Activated CD8-positive, alpha-beta T cell treated with anti-CD3 and anti-CD28 coated beads for 36 hours (primary cell): ENCODE data around the gene ARHGAP12. TPM values are rescaled to one million over a fixed set of nuclear protein-coding genes. Genes with fewer than 3 reads are reported as not detected.

Source experiments
- ATAC-seq: fragments of 200-7000 bp; cut with Tn5 transposase; one replicate; pipeline ENCODE4 v1.10.0; 2021; ENCODE audit warnings: mild to moderate bottlenecking, moderate library complexity
- CTCF ChIA-PET: fragments of 350-600 bp; sonication (Branson Sonifier 250); formaldehyde crosslinking; loops from one replicate; lab custom pipeline; 2021; ENCODE audit warnings: antibody characterized with exemption; lab: Charles Lee
- POLR2A ChIA-PET: fragments of 350-600 bp; sonication (Branson Sonifier 250); formaldehyde crosslinking; loops from one replicate; lab custom pipeline; 2021; ENCODE audit warnings: antibody characterized with exemption; lab: Charles Lee
- DNase-seq: peaks from one replicate; pipeline ENCODE4 v3.0.0-alpha.2; 2020
- H3K27ac Mint-ChIP-seq: one replicate; pipeline ENCODE4 v1.8.0; 2021; ENCODE audit warnings: mild to moderate bottlenecking, mixed read lengths
- H3K27me3 Mint-ChIP-seq: one replicate; pipeline ENCODE4 v1.8.0; 2021; ENCODE audit warnings: mixed read lengths
- H3K36me3 Mint-ChIP-seq: one replicate; pipeline ENCODE4 v1.8.0; 2021; ENCODE audit warnings: low read depth, mixed read lengths
- H3K4me1 Mint-ChIP-seq: one replicate; pipeline ENCODE4 v1.8.0; 2021; ENCODE audit warnings: low read depth, mixed read lengths
- H3K4me3 Mint-ChIP-seq: one replicate; pipeline ENCODE4 v1.8.0; 2021; ENCODE audit warnings: mild to moderate bottlenecking, moderate library complexity, mixed read lengths
- H3K9me3 Mint-ChIP-seq: one replicate; pipeline ENCODE4 v1.8.0; 2021; ENCODE audit warnings: mixed read lengths
- intact Hi-C: fragments of 100-400 bp; cut with micrococcal nuclease; formaldehyde crosslinking; loops from one replicate; pipeline ENCODE4 v1.10.0; 2022
- total RNA-seq, 2 experiments: library from RNA; stranded (reverse); gene quantifications; one replicate each; pipeline ENCODE4 v1.2.3, GENCODE V29; 2021
- TF ChIP-seq, protein P1 (sequence below): fragments of 200-600 bp; IDR thresholded peaks from one replicate; pipeline ENCODE4 v1.8.0; 2022; ENCODE audit warnings: antibody characterized with exemption, mild to moderate bottlenecking

The ARHGAP12 gene
- total RNA-seq, 2 experiments from 2014 or later = 4.0 to 4.3 TPM

GRCh38 chr10:31954410-31955191 is 26.0 kb upstream of the ARHGAP12 start:
- H3K4me3 Mint-ChIP-seq = no peak overlapping the region
- ATAC-seq = no peak
- intact Hi-C loops = no loop called here

DNA sequence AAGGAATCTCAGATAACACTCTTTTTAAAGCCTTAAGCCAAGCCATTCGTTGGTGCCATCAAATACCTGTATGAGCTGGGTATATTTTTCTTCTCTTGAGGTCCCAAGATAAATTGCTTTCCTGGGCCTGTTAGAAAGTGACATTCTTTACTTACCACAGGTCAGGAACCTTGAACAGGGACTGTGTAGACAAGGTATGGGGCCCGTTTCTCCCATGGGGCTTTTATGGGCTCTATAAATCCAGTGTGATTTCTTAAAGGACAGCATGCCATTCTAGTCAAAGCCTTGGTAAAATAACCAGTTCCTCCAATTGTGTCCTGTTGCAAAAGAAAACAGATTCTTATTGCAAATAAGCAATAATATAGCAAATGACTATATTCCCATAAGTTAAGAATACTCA is 24.8 kb upstream of the ARHGAP12 start:
- ATAC-seq = no peak
- no peak for DNase-seq
- no peak overlapping the region for H3K27ac Mint-ChIP-seq
- peaks cover 4% of the 10 kb centered on the region for H3K36me3 Mint-ChIP-seq
- ChIA-PET POLR2A (no interaction called here), CTCF (interaction anchor here (1.1 kb wide), 1 partner anchor 37 kb away, joined by 3 read pairs; no protein-coding TSS in a partner anchor)
- H3K27me3 Mint-ChIP-seq = no peaks in the 10 kb centered on the region
- intact Hi-C loops = no loop called here
- no peak overlapping the region for H3K4me3 Mint-ChIP-seq
- peaks cover 12% of the 10 kb centered on the region for H3K9me3 Mint-ChIP-seq
- peaks cover 9% of the 10 kb centered on the region for H3K4me1 Mint-ChIP-seq
- TF ChIP-seq, protein P1, sequence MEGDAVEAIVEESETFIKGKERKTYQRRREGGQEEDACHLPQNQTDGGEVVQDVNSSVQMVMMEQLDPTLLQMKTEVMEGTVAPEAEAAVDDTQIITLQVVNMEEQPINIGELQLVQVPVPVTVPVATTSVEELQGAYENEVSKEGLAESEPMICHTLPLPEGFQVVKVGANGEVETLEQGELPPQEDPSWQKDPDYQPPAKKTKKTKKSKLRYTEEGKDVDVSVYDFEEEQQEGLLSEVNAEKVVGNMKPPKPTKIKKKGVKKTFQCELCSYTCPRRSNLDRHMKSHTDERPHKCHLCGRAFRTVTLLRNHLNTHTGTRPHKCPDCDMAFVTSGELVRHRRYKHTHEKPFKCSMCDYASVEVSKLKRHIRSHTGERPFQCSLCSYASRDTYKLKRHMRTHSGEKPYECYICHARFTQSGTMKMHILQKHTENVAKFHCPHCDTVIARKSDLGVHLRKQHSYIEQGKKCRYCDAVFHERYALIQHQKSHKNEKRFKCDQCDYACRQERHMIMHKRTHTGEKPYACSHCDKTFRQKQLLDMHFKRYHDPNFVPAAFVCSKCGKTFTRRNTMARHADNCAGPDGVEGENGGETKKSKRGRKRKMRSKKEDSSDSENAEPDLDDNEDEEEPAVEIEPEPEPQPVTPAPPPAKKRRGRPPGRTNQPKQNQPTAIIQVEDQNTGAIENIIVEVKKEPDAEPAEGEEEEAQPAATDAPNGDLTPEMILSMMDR = no peak

More at GRCh38 chr10:31954410-31955191, 26.0 kb upstream of the ARHGAP12 start:
- no peak overlapping the region for H3K27ac Mint-ChIP-seq
- no peaks in the 10 kb centered on the region for H3K27me3 Mint-ChIP-seq
- POLR2A ChIA-PET = no interaction called here
- H3K36me3 Mint-ChIP-seq = peaks cover 4% of the 10 kb centered on the region
- peaks cover 12% of the 10 kb centered on the region for H3K9me3 Mint-ChIP-seq
- CTCF ChIA-PET = no interaction called here
- DNase-seq = no peak
- TF ChIP-seq, protein P1 = no peak
- H3K4me1 Mint-ChIP-seq = peaks cover 9% of the 10 kb centered on the region

DNA sequence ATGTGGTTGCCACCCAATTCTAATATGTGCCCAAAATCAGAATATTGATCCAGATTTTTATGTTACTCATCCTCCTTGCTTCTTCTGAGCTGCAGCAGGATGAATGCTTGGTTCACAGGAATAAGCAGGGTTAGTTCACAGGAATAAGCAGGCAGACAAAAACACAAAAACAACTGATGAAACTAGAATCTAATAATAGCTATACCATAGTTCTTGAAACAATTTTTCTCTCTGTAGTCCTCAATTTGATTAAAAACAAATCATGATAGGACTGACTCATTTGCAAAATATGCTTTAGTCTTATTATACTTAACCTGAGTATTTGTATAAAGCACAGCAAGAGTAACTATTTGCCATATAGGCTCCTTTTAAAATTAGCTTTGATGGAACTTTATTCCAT is 24.4 kb upstream of the ARHGAP12 start:
- peaks cover 4% of the 10 kb centered on the region for H3K36me3 Mint-ChIP-seq
- H3K9me3 Mint-ChIP-seq = peaks cover 12% of the 10 kb centered on the region
- intact Hi-C loops = no loop called here
- H3K27me3 Mint-ChIP-seq = no peaks in the 10 kb centered on the region
- H3K4me3 Mint-ChIP-seq = no peak overlapping the region
- DNase-seq (no peak), ATAC-seq (no peak)
- TF ChIP-seq, protein P1 = no peak
- ChIA-PET POLR2A (no interaction called here), CTCF (interaction anchor here (1.1 kb wide), 1 partner anchor 37 kb away, joined by 3 read pairs; no protein-coding TSS in a partner anchor)
- H3K4me1 Mint-ChIP-seq = peaks cover 9% of the 10 kb centered on the region
- H3K27ac Mint-ChIP-seq = no peak overlapping the region

DNA sequence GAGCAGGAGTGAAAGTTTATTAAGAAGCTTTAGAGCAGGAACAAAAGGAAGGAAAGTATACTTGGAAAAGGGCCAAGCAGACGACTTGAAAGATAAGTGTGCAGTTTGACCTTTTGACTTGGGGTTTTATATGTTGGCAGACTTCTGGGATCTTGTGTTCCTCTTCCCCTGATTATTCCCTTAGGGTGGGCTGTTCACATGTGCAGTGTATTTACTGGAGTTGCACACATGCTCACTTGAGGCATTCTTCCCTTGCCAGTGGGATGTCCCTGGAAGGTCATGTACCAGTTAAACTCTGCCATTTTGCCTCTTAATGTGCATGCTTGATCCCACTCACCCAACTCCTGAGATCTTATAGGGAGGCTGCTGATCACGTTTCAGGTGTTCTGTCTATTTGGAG is 23.4 kb upstream of the ARHGAP12 start:
- Mint-ChIP-seq H3K4me3 (no peak overlapping the region), H3K4me1 (peaks cover 9% of the 10 kb centered on the region), H3K27ac (no peak overlapping the region), H3K9me3 (peaks cover 12% of the 10 kb centered on the region), H3K36me3 (peaks cover 4% of the 10 kb centered on the region), H3K27me3 (no peaks in the 10 kb centered on the region)
- ATAC-seq (no peak), DNase-seq (no peak)
- TF ChIP-seq, protein P1 = no peak
- intact Hi-C loops = no loop called here
- ChIA-PET CTCF (no interaction called here), POLR2A (no interaction called here)

GRCh38 chr10:31949266-31949665 is 20.6 kb upstream of the ARHGAP12 start:
- ChIA-PET CTCF (no interaction called here), POLR2A (no interaction called here)
- ATAC-seq (no peak), DNase-seq (no peak)
- TF ChIP-seq, protein P1 = no peak
- H3K4me3 Mint-ChIP-seq = no peak overlapping the region
- no peaks in the 10 kb centered on the region for H3K27me3 Mint-ChIP-seq
- H3K27ac Mint-ChIP-seq = no peak overlapping the region
- intact Hi-C loops = no loop called here
- no peaks in the 10 kb centered on the region for H3K36me3 Mint-ChIP-seq
- H3K4me1 Mint-ChIP-seq = peaks cover 7% of the 10 kb centered on the region
- H3K9me3 Mint-ChIP-seq = peaks cover 6% of the 10 kb centered on the region
